MM.1S (cell line): ENCODE measurements around the gene SCGB2B2.
A peak's percentile ranks its signal among the peaks of the same experiment; 100 is the strongest.

Source experiments
- DNase-seq: peaks from one replicate; pipeline ENCODE4 v3.0.0-alpha.2; 2015
- H2AFZ ChIP-seq: fragments of 300-600 bp; sonication (generic); 2 replicates; pipeline ENCODE4 v1.6.0; 2016; ENCODE audit warnings: antibody characterized with exemption, low read length
- H3F3A ChIP-seq: fragments of 300-600 bp; sonication (generic); 2 replicates; pipeline ENCODE4 v1.6.1; 2016; ENCODE audit warnings: mild to moderate bottlenecking, antibody characterized with exemption, low read length, moderate library complexity, mixed read lengths; ENCODE audit not compliant: insufficient read depth
- H3K27ac ChIP-seq: fragments of 300-600 bp; sonication (generic); 2 replicates; pipeline ENCODE4 v1.5.1; 2016; ENCODE audit warnings: mild to moderate bottlenecking, low read length
- H3K27me3 ChIP-seq: fragments of 300-600 bp; sonication (generic); replicated peaks from 2 replicates; pipeline ENCODE4 v1.6.0; 2016; ENCODE audit warnings: low read length; ENCODE audit not compliant: insufficient read depth
- H3K36me3 ChIP-seq: fragments of 300-600 bp; sonication (generic); replicated peaks from 2 replicates; pipeline ENCODE4 v1.6.1; 2016; ENCODE audit warnings: mild to moderate bottlenecking, low read length, mixed read lengths; ENCODE audit not compliant: insufficient read depth
- H3K4me1 ChIP-seq: fragments of 300-600 bp; sonication (generic); 2 replicates; pipeline ENCODE4 v1.6.1; 2016; ENCODE audit warnings: low read length, mixed read lengths
- H3K4me2 ChIP-seq: fragments of 300-600 bp; sonication (generic); 2 replicates; pipeline ENCODE4 v1.6.0; 2016; ENCODE audit warnings: low read depth, low read length
- H3K4me3 ChIP-seq: fragments of 300-600 bp; sonication (generic); 2 replicates; pipeline ENCODE4 v1.5.1; 2016; ENCODE audit warnings: low read length, mixed read lengths
- H3K79me2 ChIP-seq: fragments of 300-600 bp; sonication (generic); 2 replicates; pipeline ENCODE4 v1.6.1; 2016; ENCODE audit warnings: mixed run types, low read length, mixed read lengths
- H3K9ac ChIP-seq: fragments of 300-600 bp; sonication (generic); 2 replicates; pipeline ENCODE4 v1.6.1; 2016; ENCODE audit warnings: low read length, mixed read lengths
- H3K9me2 ChIP-seq: fragments of 300-600 bp; sonication (generic); replicated peaks from 2 replicates; pipeline ENCODE4 v1.6.1; 2016; ENCODE audit warnings: mild to moderate bottlenecking, low read length, mixed read lengths; ENCODE audit not compliant: insufficient read depth
- H3K9me3 ChIP-seq: fragments of 300-600 bp; sonication (generic); replicated peaks from 2 replicates; pipeline ENCODE4 v1.6.1; 2016; ENCODE audit warnings: mild to moderate bottlenecking, low read length, mixed read lengths; ENCODE audit not compliant: insufficient read depth
- H4K20me1 ChIP-seq: fragments of 300-600 bp; sonication (generic); 2 replicates; pipeline ENCODE4 v1.6.1; 2016; ENCODE audit warnings: mild to moderate bottlenecking, low read length, moderate library complexity, mixed read lengths; ENCODE audit not compliant: insufficient read depth
- CTCF ChIP-seq: fragments of 300-600 bp; sonication (generic); IDR thresholded peaks from 2 replicates; pipeline ENCODE4 v1.5.1; 2016; ENCODE audit warnings: antibody characterized with exemption, low read length, mixed read lengths
- EZH2 ChIP-seq: fragments of 300-600 bp; sonication (generic); optimal IDR thresholded peaks from 2 replicates; pipeline ENCODE3; 2017; ENCODE audit warnings: low read depth, mild to moderate bottlenecking, antibody characterized with exemption, low read length, mixed read lengths
- EZH2phosphoT487 ChIP-seq: fragments of 300-600 bp; sonication (generic); IDR thresholded peaks from 2 replicates; pipeline ENCODE4 v1.6.1; 2018; ENCODE audit warnings: antibody characterized with exemption, low read length

Gene SCGB2B2

GRCh38 chr19:34676697-34677385, at the start of gene SCGB2B2:
Gene SCGB2B2 (minus strand): TSS chr19:34677159. CDS start chr19:34594563, 82,596 bp downstream.
- no peaks in the 10 kb centered on the region for H4K20me1 ChIP-seq
- peak within 1 kb of the TSS; percentile 97 for H2AFZ ChIP-seq
- H3K36me3 ChIP-seq, result no peaks in the 10 kb centered on the region
- peak within 1 kb of the TSS; percentile 83 for H3K27ac ChIP-seq
- H3K9ac ChIP-seq, result peak within 1 kb of the TSS; percentile 84
- H3K9me3 ChIP-seq, result no peaks in the 10 kb centered on the region
- no peaks in the 10 kb centered on the region for H3K9me2 ChIP-seq
- peak within 1 kb of the TSS; percentile 90 for H3K4me2 ChIP-seq
- H3F3A ChIP-seq, result no peaks in the 10 kb centered on the region
- DNase-seq, result no peak
- no peaks in the 10 kb centered on the region for H3K4me1 ChIP-seq
- TF ChIP-seq EZH2 (no peak), CTCF (no peak), EZH2phosphoT487 (no peak)
- H3K79me2 ChIP-seq, result no peaks in the 10 kb centered on the region
- no peaks in the 10 kb centered on the region for H3K27me3 ChIP-seq
- peak within 1 kb of the TSS; percentile 91 for H3K4me3 ChIP-seq

GRCh38 chr19:34725400-34725799, 48.4 kb upstream of the SCGB2B2 start:
- no peak for DNase-seq
- H3K4me1 ChIP-seq, result no peaks in the 10 kb centered on the region
- H3K9me2 ChIP-seq, result no peaks in the 10 kb centered on the region
- no peaks in the 10 kb centered on the region for H3K79me2 ChIP-seq
- H2AFZ ChIP-seq, result no peak overlapping the region
- peaks cover 24% of the 10 kb centered on the region for H3K27me3 ChIP-seq
- no peaks in the 10 kb centered on the region for H3K36me3 ChIP-seq
- H3K4me2 ChIP-seq, result no peak overlapping the region
- no peak overlapping the region for H3K4me3 ChIP-seq
- H3K9me3 ChIP-seq, result no peaks in the 10 kb centered on the region
- no peaks in the 10 kb centered on the region for H3F3A ChIP-seq
- H4K20me1 ChIP-seq, result no peaks in the 10 kb centered on the region
- TF ChIP-seq CTCF (no peak), EZH2 (no peak)
- H3K27ac ChIP-seq, result no peak overlapping the region
- no peak overlapping the region for H3K9ac ChIP-seq

- TF ChIP-seq CTCF (no peak), EZH2 (no peak)
- Histone ChIP-seq H3K27ac (no peak overlapping the region), H3K27me3 (peaks cover 16% of the 10 kb centered on the region), H3K9me2 (no peaks in the 10 kb centered on the region), H3K4me2 (no peak overlapping the region), H2AFZ (no peak overlapping the region), H3K36me3 (no peaks in the 10 kb centered on the region), H3K9me3 (no peaks in the 10 kb centered on the region), H4K20me1 (no peaks in the 10 kb centered on the region), H3K9ac (no peak overlapping the region), H3K4me1 (0 out of 2 replicates have a peak, but pooled peaks cover 4% of the 10 kb centered on the region), H3K4me3 (no peak overlapping the region), H3F3A (no peaks in the 10 kb centered on the region), H3K79me2 (no peaks in the 10 kb centered on the region)
- DNase-seq, result no peak
Measured at GRCh38 chr19:34722353-34722752, 45.4 kb upstream of the SCGB2B2 start.
